OCI-LY7 (cell line): ENCODE data around the gene SCN2A.

ENCODE experiments used
- CTCF ChIP-seq: fragments of 200-600 bp; sonication (generic); conservative IDR thresholded peaks from 2 replicates; pipeline ENCODE4 v1.5.1; 2014; ENCODE audit warnings: mild to moderate bottlenecking, antibody characterized with exemption, low read length, moderate library complexity, mixed read lengths
- EZH2phosphoT487 ChIP-seq: fragments of 200-600 bp; sonication (generic); IDR thresholded peaks from 2 replicates; pipeline ENCODE4 v1.6.1; 2018; ENCODE audit warnings: low read depth, borderline replicate concordance, mild to moderate bottlenecking, mixed run types, antibody characterized with exemption, low read length, moderate library complexity, mixed read lengths

- no peak for TF ChIP-seq CTCF
- no peak for TF ChIP-seq EZH2phosphoT487
These were observed 35.5 kb downstream of the SCN2A start for GRCh38 chr2:165274698-165275097.
